Thymus (tissue), 14 donors: ENCODE data around the gene DFFB. TPM values are rescaled to one million over a fixed set of nuclear protein-coding genes. Genes with fewer than 3 reads are reported as not detected.
"Not testable (repeated sequence)": the region's sequence is repeated elsewhere in the genome, so short reads cannot be mapped to it uniquely, and the experiment has no call there.

ENCODE experiments used
- DNase-seq, 9 donors: peaks; one replicate each; pipeline ENCODE4 v3.0.0-alpha.2; 2013; ENCODE audit warnings: low spot score in 9 of 9, low read depth in 6 of 9, missing footprints in 1 of 9
- H3K27ac ChIP-seq, 2 donors: one replicate each; pipeline ENCODE4 v1.5.1; 2013; ENCODE audit warnings: control low read depth in 1 of 2, low read depth in 1 of 2, low read length in 1 of 2, mild to moderate bottlenecking in 1 of 2, moderate library complexity in 1 of 2
- H3K27me3 ChIP-seq, 2 donors: one replicate each; pipeline ENCODE4 v1.5.1; 2013; ENCODE audit warnings: low read length in 1 of 2; ENCODE audit not compliant: control insufficient read depth in 2 of 2, insufficient read depth in 1 of 2
- H3K36me3 ChIP-seq, 2 donors: one replicate each; pipeline ENCODE4 v1.5.1; 2013; ENCODE audit warnings: low read length in 1 of 2, mild to moderate bottlenecking in 1 of 2, moderate library complexity in 1 of 2; ENCODE audit not compliant: control insufficient read depth in 2 of 2, insufficient read depth in 2 of 2
- H3K4me1 ChIP-seq, 2 donors: one replicate each; pipeline ENCODE4 v1.5.1; 2013; ENCODE audit warnings: low read length in 2 of 2; ENCODE audit not compliant: control insufficient read depth in 2 of 2, insufficient read depth in 2 of 2
- H3K4me3 ChIP-seq, 2 donors: one replicate each; pipeline ENCODE4 v1.5.1; 2013; ENCODE audit warnings: low read length in 2 of 2, control low read depth in 1 of 2, mild to moderate bottlenecking in 1 of 2
- H3K9me3 ChIP-seq, 2 donors: one replicate each; pipeline ENCODE4 v1.5.1; 2013; ENCODE audit warnings: low read length in 1 of 2, mild to moderate bottlenecking in 1 of 2; ENCODE audit not compliant: control insufficient read depth in 2 of 2, insufficient read depth in 1 of 2
- WGBS: extraction: QIAGEN DNeasy Blood & Tissue Kit; methylation state at CpG from one replicate; pipeline ENCODE4 v1.1.7; 2013; 5-methylcytosine and 5-hydroxymethylcytosine counted together
- long read RNA-seq, 10 donors: transcript quantifications; one replicate each; lab custom pipeline, GENCODE V29; 2026
- polyA plus RNA-seq: library from polyadenylated mRNA; stranded (reverse); fragments of 200-250 nt; gene quantifications from one replicate; pipeline ENCODE4 v1.2.3, GENCODE V29; 2013
- total RNA-seq: library from RNA; stranded (reverse); fragments of 120-200 nt; gene quantifications from one replicate; pipeline ENCODE4 v1.2.4, GENCODE V29; 2013
- donor health status: healthy.

DFFB gene, protein sequence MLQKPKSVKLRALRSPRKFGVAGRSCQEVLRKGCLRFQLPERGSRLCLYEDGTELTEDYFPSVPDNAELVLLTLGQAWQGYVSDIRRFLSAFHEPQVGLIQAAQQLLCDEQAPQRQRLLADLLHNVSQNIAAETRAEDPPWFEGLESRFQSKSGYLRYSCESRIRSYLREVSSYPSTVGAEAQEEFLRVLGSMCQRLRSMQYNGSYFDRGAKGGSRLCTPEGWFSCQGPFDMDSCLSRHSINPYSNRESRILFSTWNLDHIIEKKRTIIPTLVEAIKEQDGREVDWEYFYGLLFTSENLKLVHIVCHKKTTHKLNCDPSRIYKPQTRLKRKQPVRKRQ
- total RNA-seq = 4.5 TPM
- 6.7 TPM for polyA plus RNA-seq
- long read RNA-seq, donor 1 = 0 reads
- long read RNA-seq, donor 2 = 0 reads
- long read RNA-seq, donor 3 = 0 reads
- long read RNA-seq, donor 4, partial matches to known transcripts = 0 of 1 reads
- long read RNA-seq, donor 4, other reads (novel, unspliced or antisense) = 0 of 1 reads
- long read RNA-seq, donor 5 = 0 reads
- long read RNA-seq, donor 6, partial matches to known transcripts = 17 of 18 reads
- long read RNA-seq, donor 6, other reads (novel, unspliced or antisense) = 0 of 18 reads
- long read RNA-seq, donor 7, partial matches to known transcripts = 0 of 1 reads
- long read RNA-seq, donor 7, other reads (novel, unspliced or antisense) = 0 of 1 reads
- long read RNA-seq, donor 8 = 0 reads
- long read RNA-seq, donor 9, partial matches to known transcripts = 5 of 5 reads
- long read RNA-seq, donor 9, other reads (novel, unspliced or antisense) = 0 of 5 reads
- long read RNA-seq, donor 10, partial matches to known transcripts = 0 of 2 reads
- long read RNA-seq, donor 10, other reads (novel, unspliced or antisense) = 0 of 2 reads

DNA sequence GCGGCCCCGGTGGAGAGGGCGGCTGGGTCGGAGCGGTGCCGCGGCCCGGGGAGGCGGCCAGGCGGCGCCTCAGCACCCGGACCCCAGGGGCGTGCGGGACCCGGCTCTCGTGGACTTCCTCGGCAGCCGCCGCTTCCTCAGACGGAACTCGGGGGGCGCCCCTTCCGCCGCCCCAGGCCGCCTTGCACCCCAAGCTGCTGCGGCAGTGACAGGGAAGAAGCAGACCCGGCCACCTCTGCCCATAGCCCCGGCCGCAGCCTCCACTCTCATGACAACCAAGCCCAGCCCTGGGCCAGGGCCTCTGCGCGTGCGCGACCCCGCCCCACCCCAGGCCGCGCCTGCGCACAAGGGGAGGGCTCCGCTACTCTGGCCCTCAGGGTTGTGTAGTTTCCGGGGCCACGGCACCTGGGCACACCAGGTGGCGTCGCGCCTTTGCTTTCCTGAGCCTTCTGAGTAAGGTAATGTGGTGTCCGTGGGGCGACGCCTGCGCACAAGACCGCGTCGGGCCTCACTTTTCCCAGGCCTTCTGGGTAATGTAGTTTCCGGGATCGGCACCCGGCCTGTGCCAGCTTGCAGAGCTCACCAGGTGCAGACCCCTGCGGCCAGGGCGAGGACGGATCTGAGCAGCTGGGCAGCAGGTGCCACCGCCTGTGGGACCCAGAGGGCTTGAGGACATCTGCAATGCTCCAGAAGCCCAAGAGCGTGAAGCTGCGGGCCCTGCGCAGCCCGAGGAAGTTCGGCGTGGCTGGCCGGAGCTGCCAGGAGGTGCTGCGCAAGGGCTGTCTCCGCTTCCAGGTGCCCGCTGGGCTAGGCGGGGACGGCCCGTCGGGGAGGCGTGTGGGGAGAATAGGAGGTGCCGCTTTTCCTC, at the start of gene DFFB, which contains the start of gene CEP104:
Gene DFFB (plus strand): TSS at position 554 of the 868 bp plus-strand sequence. CDS start 128 bp downstream, at position 682.
Gene CEP104 (minus strand): TSS at position 289 of the 868 bp plus-strand sequence. CDS start 4,804 bp downstream, outside the sequence.
- H3K4me3 ChIP-seq = peak within 1 kb of the TSS; percentile 66
- under 1% methylated on average over 73 of the region's 73 CpGs for WGBS
- no peaks in the 10 kb centered on the region for H3K27me3 ChIP-seq
- DNase-seq = peak; percentile 95 to 99 (median 98)
- H3K36me3 ChIP-seq = peaks cover 0 to 2% of the 10 kb centered on the region in 2 donors
- H3K9me3 ChIP-seq = no peaks in the 10 kb centered on the region
- peaks cover 20% of the 10 kb centered on the region in 2 donors for H3K4me1 ChIP-seq
- H3K27ac ChIP-seq = peak within 1 kb of the TSS; percentile 72 to 91

DNA sequence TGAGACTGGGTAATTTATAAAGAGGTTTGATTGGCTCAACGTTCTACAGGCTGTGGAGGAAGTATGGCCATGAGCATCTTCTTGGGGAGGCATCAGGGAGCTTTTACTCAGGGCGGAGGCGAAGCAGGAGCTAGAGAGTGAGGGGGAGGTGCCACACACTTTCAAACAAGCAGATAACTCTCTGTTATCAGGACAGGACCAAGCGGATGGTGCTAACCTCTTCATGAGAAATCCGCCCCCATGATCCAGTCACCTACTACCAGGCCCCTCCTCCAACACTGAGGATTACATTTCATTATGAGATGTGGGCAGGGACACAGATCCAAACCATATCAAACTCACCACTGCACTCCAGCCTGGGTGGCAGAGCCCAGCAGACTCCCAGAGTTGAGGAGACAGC, 49.5 kb upstream of the DFFB start:
- 86% methylated on average over 5 of the region's 5 CpGs for WGBS
- Histone ChIP-seq H3K27ac (no peak overlapping the region), H3K9me3 (peaks cover 0 to 11% of the 10 kb centered on the region in 2 donors), H3K27me3 (peaks cover 0 to under 1% of the 10 kb centered on the region in 2 donors), H3K4me3 (no peak overlapping the region), H3K36me3 (no peaks in the 10 kb centered on the region), H3K4me1 (no peaks in the 10 kb centered on the region)
- no peak for DNase-seq

DNA sequence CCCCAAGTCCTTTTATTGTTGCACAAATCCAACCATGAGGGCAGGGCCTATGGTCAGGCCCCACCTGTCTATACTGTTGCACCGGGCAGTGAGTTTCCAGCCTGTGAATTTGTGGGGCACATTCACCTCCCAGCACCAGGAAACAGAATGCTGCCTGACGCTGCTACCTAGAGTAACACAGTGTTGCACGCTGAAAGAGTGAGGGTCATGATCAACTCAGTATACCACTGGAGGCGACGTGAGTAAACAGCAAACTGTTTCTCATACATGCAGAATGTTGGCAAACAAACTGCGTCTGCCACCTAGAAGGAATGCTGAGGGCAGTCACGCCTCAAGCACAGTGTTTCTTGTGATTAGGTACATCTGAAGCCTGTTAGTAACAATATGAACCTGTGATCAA, 47.6 kb upstream of the DFFB start:
- Histone ChIP-seq H3K9me3 (peaks cover 0 to 11% of the 10 kb centered on the region in 2 donors), H3K4me3 (no peak overlapping the region), H3K27me3 (no peaks in the 10 kb centered on the region), H3K27ac (no peak overlapping the region), H3K36me3 (peaks cover 5 to 7% of the 10 kb centered on the region in 2 donors), H3K4me1 (no peaks in the 10 kb centered on the region)
- 87% methylated on average over 7 of the region's 7 CpGs for WGBS
- no peak for DNase-seq

DNA sequence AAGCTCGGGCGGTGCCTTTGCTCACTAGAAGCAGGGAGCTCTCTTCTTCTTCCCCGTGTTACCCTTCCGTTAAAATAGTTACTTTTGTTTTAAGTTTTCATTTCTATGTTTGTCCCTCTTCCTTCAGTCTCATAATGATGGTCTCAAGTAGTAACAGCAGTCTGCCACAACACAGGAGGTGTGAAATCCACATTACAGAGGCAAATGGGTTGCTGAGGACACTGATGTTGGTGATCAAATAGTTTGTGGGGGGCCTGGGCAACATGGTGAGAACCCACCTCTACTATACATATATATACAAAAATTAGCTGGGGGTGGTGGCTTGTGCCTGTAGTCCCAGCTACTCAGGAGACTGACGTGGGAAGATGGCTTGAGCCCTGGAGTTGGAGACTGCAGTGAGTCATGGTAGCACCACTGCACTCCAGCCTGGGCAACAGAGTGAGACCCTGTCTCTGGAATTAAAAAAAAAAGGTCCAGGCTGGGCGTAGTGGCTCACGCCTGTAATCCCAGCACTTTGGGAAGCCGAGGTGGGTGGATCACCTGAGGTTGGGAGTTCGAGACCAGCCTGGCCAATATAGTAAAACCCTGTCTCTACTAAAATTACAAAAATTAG, 47.0 kb upstream of the DFFB start:
- not testable (repeated sequence) for H3K4me3 ChIP-seq, H3K27me3 ChIP-seq, DNase-seq, H3K4me1 ChIP-seq, H3K27ac ChIP-seq
- peaks cover 10 to 12% of the 10 kb centered on the region in 2 donors for H3K36me3 ChIP-seq
- 93% methylated on average over 9 of the region's 9 CpGs for WGBS
- peaks cover 0 to 11% of the 10 kb centered on the region in 2 donors for H3K9me3 ChIP-seq

DNA sequence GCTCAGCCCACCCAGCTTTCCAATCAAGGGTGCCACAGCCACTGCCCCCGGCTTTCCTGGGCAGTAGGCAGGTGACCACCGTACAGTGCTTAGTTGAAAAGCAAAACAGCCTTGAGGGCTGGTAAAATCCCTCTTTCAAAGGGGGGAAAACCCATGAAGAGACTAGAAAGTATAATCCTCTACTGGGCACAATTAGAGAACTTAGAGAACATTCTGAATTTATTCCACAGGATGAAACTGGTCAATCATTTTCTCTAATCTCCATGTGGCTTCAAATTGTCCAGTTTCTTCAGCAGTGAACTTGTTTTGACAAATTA, 45.7 kb upstream of the DFFB start:
- H3K36me3 ChIP-seq = peaks cover 11 to 25% of the 10 kb centered on the region in 2 donors
- 79% methylated on average over 2 of the region's 2 CpGs for WGBS

DNA sequence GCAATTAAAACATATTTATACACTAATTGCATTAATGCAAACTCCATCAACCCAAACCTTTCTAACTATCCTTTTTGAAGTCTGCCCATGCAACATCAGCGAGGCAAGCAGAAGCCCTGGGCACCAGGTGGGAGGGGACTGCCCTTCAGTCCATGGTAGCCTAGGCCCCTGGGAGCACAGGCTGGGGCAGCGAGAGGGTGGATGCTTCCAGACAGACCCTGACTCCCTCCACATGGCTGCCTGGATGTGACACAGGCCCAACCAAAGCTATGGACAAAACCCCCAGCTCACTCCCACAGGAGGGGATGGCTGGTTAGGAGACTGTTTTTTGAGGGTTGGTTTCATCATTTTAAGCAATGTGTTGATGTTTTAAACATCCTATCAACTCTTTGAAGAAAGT, 43.2 kb upstream of the DFFB start:
- Histone ChIP-seq H3K27ac (no peak overlapping the region), H3K9me3 (no peaks in the 10 kb centered on the region), H3K36me3 (peaks cover 11 to 32% of the 10 kb centered on the region in 2 donors), H3K4me3 (no peak overlapping the region), H3K27me3 (no peaks in the 10 kb centered on the region), H3K4me1 (no peaks in the 10 kb centered on the region)
- WGBS = 98% methylated on average over 2 of the region's 2 CpGs
- DNase-seq = no peak

More for the DNA sequence above, 45.7 kb upstream of the DFFB start:
- Histone ChIP-seq H3K4me3 (no peak overlapping the region), H3K9me3 (peaks cover 0 to 11% of the 10 kb centered on the region in 2 donors), H3K27me3 (no peaks in the 10 kb centered on the region), H3K4me1 (no peaks in the 10 kb centered on the region), H3K27ac (no peak overlapping the region)
- DNase-seq = no peak

DNA sequence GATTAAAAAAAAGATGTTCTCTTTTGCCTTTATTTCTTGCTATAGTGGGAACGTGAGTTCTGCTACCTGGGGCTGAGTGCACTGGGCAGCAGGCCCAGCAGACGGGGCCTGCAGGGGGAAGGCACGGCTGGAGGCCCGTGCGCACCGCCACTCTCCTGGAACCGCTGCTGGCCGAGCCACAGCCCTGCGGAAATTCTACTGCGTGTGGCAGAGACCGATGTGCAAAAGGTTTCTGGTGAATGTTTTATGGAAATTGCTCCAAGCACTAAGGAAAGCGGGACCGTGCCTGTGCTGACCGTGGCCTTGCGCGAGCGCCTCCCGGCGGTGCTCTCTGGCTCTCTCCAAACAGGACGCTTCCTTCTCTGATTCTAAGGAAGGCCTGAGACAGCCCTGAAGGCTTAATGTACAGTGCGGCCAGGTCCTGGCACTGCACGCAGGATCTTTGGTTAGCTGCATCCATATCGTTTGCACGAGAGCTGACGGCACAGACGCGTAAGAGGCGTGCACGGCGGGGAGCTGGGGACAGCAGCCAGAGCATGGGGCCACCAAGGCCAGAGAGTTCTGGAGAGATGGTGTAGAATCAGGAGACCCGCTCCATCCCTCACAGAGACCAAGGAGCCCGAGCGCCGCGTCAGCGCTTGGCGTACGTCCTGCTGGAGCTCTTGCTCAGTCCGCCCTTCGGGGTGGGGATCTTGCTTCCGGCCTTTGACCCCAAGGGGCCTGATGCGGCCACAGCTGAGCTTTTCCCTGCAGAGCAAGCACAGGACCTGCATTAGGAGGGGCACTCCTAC, 42.3 kb upstream of the DFFB start:
- DNase-seq = no peak
- no peaks in the 10 kb centered on the region for H3K27me3 ChIP-seq
- H3K4me3 ChIP-seq = no peak overlapping the region
- H3K4me1 ChIP-seq = no peaks in the 10 kb centered on the region
- H3K9me3 ChIP-seq = no peaks in the 10 kb centered on the region
- no peak overlapping the region for H3K27ac ChIP-seq
- H3K36me3 ChIP-seq = peaks cover 13 to 37% of the 10 kb centered on the region in 2 donors
- 96% methylated on average over 42 of the region's 42 CpGs for WGBS
